Uterus (tissue), 4 donors: ENCODE measurements around the gene NRDE2. TPM values are rescaled to one million over a fixed set of nuclear protein-coding genes. Genes with fewer than 3 reads are reported as not detected.

Source experiments
- DNase-seq, 2 donors: peaks; one replicate each; pipeline ENCODE4 v3.0.0-alpha.2; 2019 to 2020
- H3K27ac ChIP-seq, 2 donors: fragments of 200-600 bp; sonication (generic); 1 replicate in 1 of 2; 2 replicates in 1 of 2; pipeline ENCODE4 v1.5.1; 2016 to 2018
- H3K27me3 ChIP-seq, 2 donors: fragments of 200-600 bp; sonication (generic); one replicate each; pipeline ENCODE4 v1.5.1; 2018 to 2019; ENCODE audit warnings: control low read depth in 1 of 2
- H3K36me3 ChIP-seq, 2 donors: fragments of 200-600 bp; sonication (generic); one replicate each; pipeline ENCODE4 v1.5.1; 2019; ENCODE audit warnings: control low read depth in 1 of 2
- H3K4me1 ChIP-seq, 2 donors: fragments of 200-600 bp; sonication (generic); one replicate each; pipeline ENCODE4 v1.5.1; 2018 to 2019; ENCODE audit warnings: control low read depth in 1 of 2
- H3K4me3 ChIP-seq, 2 donors: fragments of 200-600 bp; sonication (generic); 1 replicate in 1 of 2; 2 replicates in 1 of 2; pipeline ENCODE4 v1.5.1; 2018 to 2019; ENCODE audit warnings: mild to moderate bottlenecking in 1 of 2
- H3K9me3 ChIP-seq, 2 donors: fragments of 200-600 bp; sonication (generic); one replicate each; pipeline ENCODE4 v1.5.1; 2019; ENCODE audit warnings: control low read depth in 1 of 2
- POLR2A ChIP-seq, 2 donors: fragments of 450-650 bp; IDR thresholded peaks; one replicate each; pipeline ENCODE4 v1.6.1; 2016; ENCODE audit warnings: antibody characterized with exemption in 2 of 2, mild to moderate bottlenecking in 1 of 2, moderate library complexity in 1 of 2
- intact Hi-C: fragments of 100-400 bp; cut with DNase I; formaldehyde crosslinking; loops from one replicate; pipeline ENCODE4 v1.15.1; 2023; ENCODE audit warnings: low total_unique reads
- total RNA-seq, 4 donors: library from RNA; depleted of rRNA in 3 of 4; stranded (reverse); fragments of >200 nt in 3 of 4; gene quantifications; one replicate each; pipeline versions ENCODE4 v1.1.0 to v1.2.4, GENCODE V29; 2014 to 2023
- TF ChIP-seq, protein P1 (sequence below), 4 experiments: fragments of 200-600 bp in 2 of 4; fragments of 450-650 bp in 2 of 4; sonication (generic) in 2 of 4; IDR thresholded peaks; one replicate each; pipeline ENCODE4 v1.5.1; 2016 to 2019; ENCODE audit warnings: antibody characterized with exemption in 4 of 4, mild to moderate bottlenecking in 2 of 4, moderate library complexity in 1 of 4
- donor health status: DM: yes; HTN: yes; CAD: no.

The NRDE2 gene
- total RNA-seq, 4 donors from 2014 or later = 2.1 to 31.1 (median 27.0) TPM

DNA sequence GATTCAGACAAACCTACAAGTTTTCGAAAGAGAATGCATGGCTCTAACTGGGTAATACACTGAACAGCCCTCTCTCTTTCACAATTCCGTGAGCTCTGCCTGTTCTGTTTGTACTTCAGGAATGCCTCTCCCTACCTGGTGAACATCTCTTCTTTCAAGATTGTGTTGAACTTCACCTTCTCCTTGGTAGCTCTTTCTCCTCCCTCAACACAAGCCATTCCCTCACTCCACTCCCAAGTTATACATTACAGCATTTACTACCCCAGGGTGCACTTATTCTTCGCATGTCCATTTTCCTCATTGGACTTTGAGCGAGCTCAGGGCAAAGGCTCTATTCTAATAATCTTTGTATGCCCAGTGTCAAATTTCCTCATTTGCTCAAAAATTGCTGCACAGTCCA is 28.3 kb downstream of the NRDE2 start:
- Histone ChIP-seq H3K4me1 (peaks cover 0 to 5% of the 10 kb centered on the region in 2 donors), H3K9me3 (no peaks in the 10 kb centered on the region), H3K36me3 (no peaks in the 10 kb centered on the region), H3K4me3 (no peak overlapping the region), H3K27ac (no peak overlapping the region), H3K27me3 (no peaks in the 10 kb centered on the region)
- DNase-seq = no peak
- TF ChIP-seq, protein P1, sequence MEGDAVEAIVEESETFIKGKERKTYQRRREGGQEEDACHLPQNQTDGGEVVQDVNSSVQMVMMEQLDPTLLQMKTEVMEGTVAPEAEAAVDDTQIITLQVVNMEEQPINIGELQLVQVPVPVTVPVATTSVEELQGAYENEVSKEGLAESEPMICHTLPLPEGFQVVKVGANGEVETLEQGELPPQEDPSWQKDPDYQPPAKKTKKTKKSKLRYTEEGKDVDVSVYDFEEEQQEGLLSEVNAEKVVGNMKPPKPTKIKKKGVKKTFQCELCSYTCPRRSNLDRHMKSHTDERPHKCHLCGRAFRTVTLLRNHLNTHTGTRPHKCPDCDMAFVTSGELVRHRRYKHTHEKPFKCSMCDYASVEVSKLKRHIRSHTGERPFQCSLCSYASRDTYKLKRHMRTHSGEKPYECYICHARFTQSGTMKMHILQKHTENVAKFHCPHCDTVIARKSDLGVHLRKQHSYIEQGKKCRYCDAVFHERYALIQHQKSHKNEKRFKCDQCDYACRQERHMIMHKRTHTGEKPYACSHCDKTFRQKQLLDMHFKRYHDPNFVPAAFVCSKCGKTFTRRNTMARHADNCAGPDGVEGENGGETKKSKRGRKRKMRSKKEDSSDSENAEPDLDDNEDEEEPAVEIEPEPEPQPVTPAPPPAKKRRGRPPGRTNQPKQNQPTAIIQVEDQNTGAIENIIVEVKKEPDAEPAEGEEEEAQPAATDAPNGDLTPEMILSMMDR (IDR thresholded peaks at IDR 0.05) = no peak
- no peak for TF ChIP-seq POLR2A (IDR thresholded peaks at IDR 0.05)
- intact Hi-C loops = no loop called here

- no peaks in the 10 kb centered on the region for H3K9me3 ChIP-seq
These were observed 29.0 kb downstream of the NRDE2 start for GRCh38 chr14:90302529-90303303.

GRCh38 chr14:90301668-90302090 is 30.1 kb downstream of the NRDE2 start:
- no peak overlapping the region for H3K4me3 ChIP-seq
- TF ChIP-seq POLR2A (IDR thresholded peaks at IDR 0.05) = no peak
- TF ChIP-seq, protein P1 (IDR thresholded peaks at IDR 0.05) = peak; percentile 48 to 61 (median 49)
- peaks cover 0 to 5% of the 10 kb centered on the region in 2 donors for H3K4me1 ChIP-seq
- H3K9me3 ChIP-seq = no peaks in the 10 kb centered on the region
- no peaks in the 10 kb centered on the region for H3K27me3 ChIP-seq
- no peaks in the 10 kb centered on the region for H3K36me3 ChIP-seq
- H3K27ac ChIP-seq = peak overlapping the region; percentile 11 to 44
- no peak for DNase-seq
- intact Hi-C loops = no loop called here

More at GRCh38 chr14:90302529-90303303, 29.0 kb downstream of the NRDE2 start:
- Histone ChIP-seq H3K36me3 (no peaks in the 10 kb centered on the region), H3K27ac (peak overlapping the region; percentile 11 to 44), H3K4me3 (no peak overlapping the region), H3K4me1 (peaks cover 0 to 5% of the 10 kb centered on the region in 2 donors), H3K27me3 (no peaks in the 10 kb centered on the region)
- no peak for DNase-seq
- TF ChIP-seq POLR2A (IDR thresholded peaks at IDR 0.05) = no peak
- TF ChIP-seq, protein P1 (IDR thresholded peaks at IDR 0.05) = no peak
- intact Hi-C loops = no loop called here

DNA sequence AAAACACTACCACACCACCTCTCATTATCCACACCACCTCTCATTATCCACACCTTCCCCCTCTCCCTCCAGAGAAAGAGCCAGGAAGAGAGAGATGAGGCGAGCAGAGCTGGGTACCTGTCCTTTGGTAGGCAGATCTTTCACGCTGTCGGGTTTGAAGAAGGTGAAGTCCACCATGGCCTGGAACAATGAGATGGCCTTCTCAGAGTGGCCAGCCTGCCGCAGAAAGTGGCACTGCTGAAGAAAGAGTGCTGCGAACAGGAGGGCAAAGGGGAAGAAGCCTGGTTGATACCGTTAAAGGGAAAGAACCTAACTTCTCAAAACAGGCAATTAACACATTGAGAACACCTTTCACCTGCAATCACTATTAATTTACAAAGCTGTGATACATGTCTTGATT is 30.6 kb downstream of the NRDE2 start:
- no peak for DNase-seq
- Histone ChIP-seq H3K36me3 (no peaks in the 10 kb centered on the region), H3K27ac (peak overlapping the region in 1 of 2 donors; percentile 11), H3K4me3 (no peak overlapping the region), H3K27me3 (no peaks in the 10 kb centered on the region), H3K9me3 (no peaks in the 10 kb centered on the region), H3K4me1 (peaks cover 0 to 5% of the 10 kb centered on the region in 2 donors)
- intact Hi-C loops = no loop called here
- TF ChIP-seq, protein P1 (IDR thresholded peaks at IDR 0.05) = no peak
- no peak for TF ChIP-seq POLR2A (IDR thresholded peaks at IDR 0.05)

GRCh38 chr14:90300611-90301047 is 31.1 kb downstream of the NRDE2 start:
- Histone ChIP-seq H3K9me3 (no peaks in the 10 kb centered on the region), H3K4me1 (peaks cover 0 to 5% of the 10 kb centered on the region in 2 donors), H3K27me3 (no peaks in the 10 kb centered on the region), H3K27ac (peak overlapping the region in 1 of 2 donors; percentile 11), H3K36me3 (no peaks in the 10 kb centered on the region), H3K4me3 (no peak overlapping the region)
- intact Hi-C loops = no loop called here
- TF ChIP-seq, protein P1 (IDR thresholded peaks at IDR 0.05) = no peak
- TF ChIP-seq POLR2A (IDR thresholded peaks at IDR 0.05) = no peak
- no peak for DNase-seq
